Stomach (tissue), 9 donors: Measurements from ENCODE around the gene GABBR2. TPM values are rescaled to one million over a fixed set of nuclear protein-coding genes. Genes with fewer than 3 reads are reported as not detected.

Experiments
- DNase-seq, 2 donors: peaks; one replicate each; pipeline versions ENCODE4 v3.0.0 to v3.0.0-alpha.2; 2013 to 2019
- H3K27ac ChIP-seq, 5 donors: fragments of 200-600 bp in 4 of 5; sonication (generic) in 4 of 5; one replicate each; pipeline ENCODE4 v1.5.1; 2013 to 2019; ENCODE audit warnings: mild to moderate bottlenecking in 1 of 5, moderate library complexity in 1 of 5
- H3K27me3 ChIP-seq, 3 donors: fragments of 200-600 bp; sonication (generic); one replicate each; pipeline ENCODE4 v1.5.1; 2017 to 2019; ENCODE audit warnings: mixed run types in 1 of 3
- H3K36me3 ChIP-seq, 4 donors: fragments of 200-600 bp; sonication (generic); 1 replicate in 3 of 4; 2 replicates in 1 of 4; pipeline ENCODE4 v1.5.1; 2016 to 2019
- H3K4me1 ChIP-seq, 4 donors: fragments of 200-600 bp; sonication (generic); one replicate each; pipeline ENCODE4 v1.5.1; 2016 to 2019
- H3K4me3 ChIP-seq, 4 donors: fragments of 200-600 bp; sonication (generic) in 3 of 4; one replicate each; pipeline ENCODE4 v1.5.1; 2016 to 2019; ENCODE audit warnings: mild to moderate bottlenecking in 1 of 4
- H3K9me3 ChIP-seq, 4 donors: fragments of 200-600 bp; sonication (generic); one replicate each; pipeline ENCODE4 v1.5.1; 2016 to 2019
- EP300 ChIP-seq: sonication (generic); formaldehyde crosslinking; IDR thresholded peaks from one replicate; pipeline ENCODE4 v1.6.1; 2017; ENCODE audit warnings: antibody characterized with exemption
- POLR2A ChIP-seq, 4 donors: fragments of 450-650 bp; IDR thresholded peaks; one replicate each; pipeline ENCODE4 v1.6.1; 2016; ENCODE audit warnings: antibody characterized with exemption in 4 of 4, control low read depth in 2 of 4, mild to moderate bottlenecking in 1 of 4, moderate library complexity in 1 of 4
- POLR2AphosphoS5 ChIP-seq, 3 donors: sonication (generic); formaldehyde crosslinking; IDR thresholded peaks; one replicate each; pipeline ENCODE4 v1.6.1; 2016; ENCODE audit warnings: antibody characterized with exemption in 3 of 3
- WGBS, 5 donors: extraction: QIAGEN DNeasy Blood & Tissue Kit in 3 of 5; methylation state at CpG; one replicate each; pipeline versions ENCODE4 v1.1.5 to v1.1.7; 2013 to 2018; 5-methylcytosine and 5-hydroxymethylcytosine counted together
- intact Hi-C: fragments of 100-400 bp; cut with DNase I; formaldehyde crosslinking; loops from one replicate; pipeline ENCODE4 v1.15.1; 2023; ENCODE audit warnings: low total_unique reads
- polyA plus RNA-seq, 3 donors: library from polyadenylated mRNA; stranded (reverse); fragments of 200-250 nt; gene quantifications; one replicate each; pipeline ENCODE4 v1.2.3, GENCODE V29; 2013
- total RNA-seq, 5 donors: library from RNA; depleted of rRNA; stranded (reverse); fragments of >200 nt; gene quantifications; one replicate each; pipeline versions ENCODE4 v1.1.0 to v1.2.3, GENCODE V29; 2014 to 2016
- TF ChIP-seq, protein P1 (sequence below), 7 experiments: fragments of 450-650 bp in 4 of 7; fragments of 200-600 bp in 3 of 7; sonication (generic) in 3 of 7; IDR thresholded peaks; one replicate each; pipeline ENCODE4 v1.5.1; 2016 to 2019; ENCODE audit warnings: antibody characterized with exemption in 7 of 7, control low read depth in 2 of 7, mild to moderate bottlenecking in 1 of 7
- donor health status: healthy with polysubstance abuse.
- donor health status: Bipolar disorder and iron deficiency.
- donor health status: healthy.

Gene GABBR2
- total and polyA plus RNA-seq, 8 donors = 0.06 to 0.55 (median 0.08) TPM; not detected in 5

DNA sequence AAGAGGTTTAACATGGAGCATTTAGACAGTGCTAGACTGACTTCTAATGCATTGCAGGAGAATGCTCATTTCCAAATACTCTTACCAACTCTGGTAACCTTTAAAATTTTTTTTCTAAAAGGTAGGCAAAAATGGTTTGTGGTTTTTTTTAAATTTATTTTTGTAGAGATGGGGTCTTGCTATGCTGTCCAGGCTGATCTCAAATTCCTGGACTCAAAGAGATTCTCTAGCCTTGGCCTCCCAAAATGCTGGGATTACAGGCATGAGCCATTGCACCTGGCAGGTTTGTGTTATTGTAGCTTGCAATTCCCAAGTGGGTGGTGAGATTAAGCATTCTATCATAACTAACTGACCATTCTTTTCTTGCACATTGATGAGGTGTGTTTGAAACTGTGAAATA lies 410.3 kb downstream of the GABBR2 start:
- H3K36me3 ChIP-seq = no peaks in the 10 kb centered on the region
- peaks cover 0 to 7% (median 0%) of the 10 kb centered on the region in 3 donors for H3K27me3 ChIP-seq
- peaks cover 0 to 8% (median 0%) of the 10 kb centered on the region in 4 donors for H3K4me1 ChIP-seq
- no peak for DNase-seq
- H3K9me3 ChIP-seq = no peaks in the 10 kb centered on the region
- no peak overlapping the region for H3K27ac ChIP-seq
- TF ChIP-seq POLR2A (IDR thresholded peaks at IDR 0.05) (no peak), EP300 (no peak), POLR2AphosphoS5 (IDR thresholded peaks at IDR 0.05) (no peak)
- TF ChIP-seq, protein P1, sequence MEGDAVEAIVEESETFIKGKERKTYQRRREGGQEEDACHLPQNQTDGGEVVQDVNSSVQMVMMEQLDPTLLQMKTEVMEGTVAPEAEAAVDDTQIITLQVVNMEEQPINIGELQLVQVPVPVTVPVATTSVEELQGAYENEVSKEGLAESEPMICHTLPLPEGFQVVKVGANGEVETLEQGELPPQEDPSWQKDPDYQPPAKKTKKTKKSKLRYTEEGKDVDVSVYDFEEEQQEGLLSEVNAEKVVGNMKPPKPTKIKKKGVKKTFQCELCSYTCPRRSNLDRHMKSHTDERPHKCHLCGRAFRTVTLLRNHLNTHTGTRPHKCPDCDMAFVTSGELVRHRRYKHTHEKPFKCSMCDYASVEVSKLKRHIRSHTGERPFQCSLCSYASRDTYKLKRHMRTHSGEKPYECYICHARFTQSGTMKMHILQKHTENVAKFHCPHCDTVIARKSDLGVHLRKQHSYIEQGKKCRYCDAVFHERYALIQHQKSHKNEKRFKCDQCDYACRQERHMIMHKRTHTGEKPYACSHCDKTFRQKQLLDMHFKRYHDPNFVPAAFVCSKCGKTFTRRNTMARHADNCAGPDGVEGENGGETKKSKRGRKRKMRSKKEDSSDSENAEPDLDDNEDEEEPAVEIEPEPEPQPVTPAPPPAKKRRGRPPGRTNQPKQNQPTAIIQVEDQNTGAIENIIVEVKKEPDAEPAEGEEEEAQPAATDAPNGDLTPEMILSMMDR (IDR thresholded peaks at IDR 0.05) = no peak
- H3K4me3 ChIP-seq = no peak overlapping the region
- intact Hi-C loops = no loop called here

- intact Hi-C loops = no loop called here
- DNase-seq = no peak
- H3K27me3 ChIP-seq = peaks cover 0 to 7% (median 0%) of the 10 kb centered on the region in 3 donors
- H3K27ac ChIP-seq = no peak overlapping the region
- TF ChIP-seq, protein P1 (IDR thresholded peaks at IDR 0.05) = no peak
- no peak for TF ChIP-seq EP300
- TF ChIP-seq POLR2AphosphoS5 (IDR thresholded peaks at IDR 0.05) = no peak
- TF ChIP-seq POLR2A (IDR thresholded peaks at IDR 0.05) = no peak
- WGBS, 5 donors = 81 to 94% (median 88%) methylated on average over 6 of the region's 6 CpGs
- H3K4me1 ChIP-seq = no peaks in the 10 kb centered on the region
- no peak overlapping the region for H3K4me3 ChIP-seq
- no peaks in the 10 kb centered on the region for H3K36me3 ChIP-seq
- H3K9me3 ChIP-seq = no peaks in the 10 kb centered on the region
Measured at GRCh38 chr9:98295824-98296223, 412.9 kb downstream of the GABBR2 start.

- Histone ChIP-seq H3K4me3 (no peak overlapping the region), H3K36me3 (no peaks in the 10 kb centered on the region), H3K27ac (no peak overlapping the region), H3K27me3 (peaks cover 0 to 8% (median 0%) of the 10 kb centered on the region in 3 donors), H3K4me1 (no peaks in the 10 kb centered on the region), H3K9me3 (no peaks in the 10 kb centered on the region)
- intact Hi-C loops = no loop called here
- no peak for DNase-seq
- TF ChIP-seq POLR2AphosphoS5 (IDR thresholded peaks at IDR 0.05) = no peak
- TF ChIP-seq, protein P1 (IDR thresholded peaks at IDR 0.05) = no peak
- TF ChIP-seq EP300 = no peak
- TF ChIP-seq POLR2A (IDR thresholded peaks at IDR 0.05) = no peak
- WGBS, 5 donors = 44 to 71% (median 53%) methylated on average over 5 of the region's 5 CpGs
Measured at GRCh38 chr9:98291820-98292219, 416.9 kb downstream of the GABBR2 start.

DNA sequence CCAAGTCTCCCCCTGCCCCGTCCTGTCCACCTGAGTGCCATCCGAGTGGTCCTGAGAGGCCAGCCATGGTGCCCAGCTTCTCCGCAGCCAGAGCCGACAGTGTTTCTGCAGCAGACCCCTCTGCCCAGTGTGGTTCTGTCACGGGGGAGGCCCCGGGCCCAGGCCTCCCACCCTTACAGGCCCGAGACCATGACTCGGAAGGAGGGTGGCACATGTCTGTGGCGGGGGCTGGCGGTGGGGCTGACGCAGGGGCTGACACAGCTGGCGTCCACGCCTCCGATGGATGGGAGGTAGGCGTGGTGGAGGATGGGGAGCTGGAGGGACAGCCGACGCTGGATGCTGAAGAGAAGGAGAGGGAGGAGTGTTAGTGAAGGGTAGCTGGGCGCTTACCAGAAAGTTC lies 418.3 kb downstream of the GABBR2 start:
- TF ChIP-seq POLR2AphosphoS5 (IDR thresholded peaks at IDR 0.05) (no peak), POLR2A (IDR thresholded peaks at IDR 0.05) (no peak), EP300 (no peak)
- TF ChIP-seq, protein P1 (IDR thresholded peaks at IDR 0.05) = no peak

More for the DNA sequence above, 418.3 kb downstream of the GABBR2 start:
- no peak for DNase-seq
- Histone ChIP-seq H3K9me3 (no peaks in the 10 kb centered on the region), H3K4me1 (no peaks in the 10 kb centered on the region), H3K36me3 (no peaks in the 10 kb centered on the region), H3K4me3 (no peak overlapping the region), H3K27ac (no peak overlapping the region), H3K27me3 (peaks cover 0 to 13% (median 0%) of the 10 kb centered on the region in 3 donors)
- 90 to 94% (median 93%) methylated on average over 13 to 18 of the region's 18 CpGs for WGBS, 5 donors
- intact Hi-C loops = no loop called here
